IPS-20b (cell line): Measurements from ENCODE around the gene LRRC10B.

Experiments
- H3K27ac ChIP-seq: one replicate; pipeline ENCODE4 v1.5.1; 2013; ENCODE audit warnings: low read length
- H3K27me3 ChIP-seq: 2 replicates; pipeline ENCODE4 v1.6.1; 2013; ENCODE audit warnings: mild to moderate bottlenecking, low read length, inconsistent platforms; ENCODE audit not compliant: insufficient read depth
- H3K36me3 ChIP-seq: 2 replicates; pipeline ENCODE4 v1.6.1; 2013; ENCODE audit warnings: low read depth, mild to moderate bottlenecking, inconsistent platforms, low read length, moderate library complexity; ENCODE audit not compliant: insufficient read depth
- H3K4me1 ChIP-seq: 2 replicates; pipeline ENCODE4 v1.6.1; 2013; ENCODE audit warnings: mild to moderate bottlenecking, control low read depth, inconsistent platforms, low read length, moderate library complexity; ENCODE audit not compliant: insufficient read depth
- H3K4me3 ChIP-seq: 2 replicates; pipeline ENCODE4 v1.5.1; 2013; ENCODE audit warnings: mild to moderate bottlenecking, low read length, inconsistent platforms
- H3K9ac ChIP-seq: 2 replicates; pipeline ENCODE4 v1.6.1; 2013; ENCODE audit warnings: low read depth, mild to moderate bottlenecking, inconsistent platforms, low read length, moderate library complexity
- H3K9me3 ChIP-seq: 2 replicates; pipeline ENCODE4 v1.6.1; 2013; ENCODE audit warnings: mild to moderate bottlenecking, low read depth, low read length, inconsistent platforms; ENCODE audit not compliant: insufficient read depth

LRRC10B gene

DNA sequence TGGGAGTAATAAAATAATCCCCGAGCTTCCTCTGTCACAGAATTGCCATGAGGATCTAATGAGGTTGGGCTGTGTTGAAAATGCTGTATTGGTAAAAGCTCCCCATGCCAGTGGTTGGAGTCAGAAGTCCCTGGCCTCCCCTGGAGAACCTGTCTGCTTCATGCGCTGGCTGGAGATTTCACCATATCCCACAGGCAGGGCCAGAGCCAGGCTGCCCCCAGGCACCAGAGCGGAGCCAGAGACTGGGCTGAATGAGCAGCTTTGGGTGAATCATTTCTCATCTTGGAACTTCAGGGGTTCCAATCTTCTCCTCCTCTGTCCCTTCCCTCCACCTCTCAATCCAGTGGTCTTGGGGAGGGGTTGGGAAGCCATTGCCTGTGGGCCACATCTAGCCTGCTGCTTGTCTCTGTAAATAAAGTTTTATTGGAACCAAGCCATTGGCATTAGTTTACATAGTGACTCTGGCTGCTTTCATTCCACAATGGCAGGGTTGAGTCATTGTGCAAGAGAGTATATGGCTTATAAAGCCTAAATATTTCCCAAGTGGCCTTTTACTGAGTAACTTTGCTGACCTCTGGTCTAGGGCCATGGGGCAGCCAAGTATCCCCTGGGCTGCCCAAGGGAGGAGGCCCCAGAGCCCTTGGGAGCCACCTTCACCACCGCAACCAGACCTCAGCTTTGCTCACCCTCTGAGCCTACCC is 35.2 kb downstream of the LRRC10B start:
- no peak overlapping the region for H3K27ac ChIP-seq

DNA sequence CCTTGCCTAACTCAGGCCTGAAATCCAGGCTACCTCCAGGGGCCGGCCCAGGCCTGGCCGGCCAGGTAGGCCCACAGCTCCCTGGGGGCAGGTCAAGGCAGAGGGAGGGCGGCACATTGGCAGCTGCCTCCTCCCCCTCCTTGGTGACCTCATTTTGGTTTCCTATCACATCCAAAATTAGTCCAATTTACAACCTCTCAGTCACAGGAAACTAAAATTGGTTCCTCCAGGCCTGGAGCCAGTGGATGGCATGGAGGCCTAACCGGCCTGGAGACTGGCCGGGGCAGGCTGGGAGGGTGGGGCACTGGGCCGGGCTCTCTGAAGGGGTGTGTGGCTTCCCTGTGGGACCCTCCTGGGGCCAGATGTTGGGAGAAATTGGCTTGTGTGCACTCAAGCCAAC is 35.9 kb downstream of the LRRC10B start:
- Histone ChIP-seq H3K9ac (no peak overlapping the region), H3K27me3 (no peaks in the 10 kb centered on the region), H3K4me3 (no peak overlapping the region), H3K36me3 (no peaks in the 10 kb centered on the region), H3K4me1 (peaks cover 5% of the 10 kb centered on the region; the same call in 1 of the 2 replicates), H3K9me3 (no peaks in the 10 kb centered on the region), H3K27ac (no peak overlapping the region)

More for the DNA sequence above, 35.2 kb downstream of the LRRC10B start:
- Histone ChIP-seq H3K9me3 (no peaks in the 10 kb centered on the region), H3K4me1 (peaks cover 5% of the 10 kb centered on the region; the same call in 1 of the 2 replicates), H3K36me3 (no peaks in the 10 kb centered on the region), H3K9ac (no peak overlapping the region), H3K27me3 (no peaks in the 10 kb centered on the region), H3K4me3 (no peak overlapping the region)

DNA sequence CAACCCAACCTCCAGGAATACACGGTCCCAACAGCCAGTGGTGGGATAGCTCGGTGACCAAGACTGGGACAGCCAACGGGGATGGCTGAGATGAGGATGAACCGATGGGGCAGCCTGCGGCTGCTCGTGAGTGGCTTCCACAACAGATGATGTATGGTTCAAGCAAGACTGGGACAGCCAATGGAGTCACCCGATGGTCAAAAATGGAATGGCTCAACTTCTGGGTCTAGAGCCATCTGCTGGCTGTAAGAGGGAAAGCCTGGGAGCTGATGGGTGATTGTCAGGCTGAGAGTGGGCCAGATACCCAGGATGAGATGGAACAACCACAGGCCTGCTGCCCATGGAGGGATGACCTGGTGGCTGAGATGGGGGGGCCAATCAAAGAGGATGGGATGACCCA is 36.8 kb downstream of the LRRC10B start:
- Histone ChIP-seq H3K27ac (no peak overlapping the region), H3K9ac (no peak overlapping the region), H3K9me3 (no peaks in the 10 kb centered on the region), H3K36me3 (no peaks in the 10 kb centered on the region), H3K4me3 (no peak overlapping the region), H3K4me1 (peaks cover 5% of the 10 kb centered on the region; the same call in 1 of the 2 replicates), H3K27me3 (no peaks in the 10 kb centered on the region)

DNA sequence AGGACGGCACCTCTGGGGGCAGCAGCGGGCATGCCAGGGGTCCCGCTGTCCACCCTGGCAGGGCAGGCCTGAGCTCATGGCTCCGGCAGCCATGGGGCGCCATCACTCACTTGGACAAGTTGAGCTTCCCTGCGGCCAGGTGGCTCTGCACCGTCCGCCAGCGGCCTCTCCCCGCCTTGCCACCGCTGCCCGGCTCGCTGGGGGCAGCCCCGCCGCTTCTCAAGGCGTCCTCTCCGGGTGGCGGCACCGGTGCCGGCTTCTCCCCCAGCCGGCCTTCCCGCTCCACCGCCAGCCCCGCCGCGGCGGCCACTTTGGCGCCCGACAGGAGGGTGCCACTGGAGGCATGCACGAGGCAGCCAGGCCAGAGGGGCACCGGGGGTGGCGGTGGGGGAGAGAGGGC is 37.4 kb downstream of the LRRC10B start:
- Histone ChIP-seq H3K36me3 (no peaks in the 10 kb centered on the region), H3K27ac (no peak overlapping the region), H3K27me3 (no peaks in the 10 kb centered on the region), H3K9me3 (no peaks in the 10 kb centered on the region), H3K4me1 (peaks cover 5% of the 10 kb centered on the region; the same call in 1 of the 2 replicates), H3K9ac (no peak overlapping the region), H3K4me3 (no peak overlapping the region)

DNA sequence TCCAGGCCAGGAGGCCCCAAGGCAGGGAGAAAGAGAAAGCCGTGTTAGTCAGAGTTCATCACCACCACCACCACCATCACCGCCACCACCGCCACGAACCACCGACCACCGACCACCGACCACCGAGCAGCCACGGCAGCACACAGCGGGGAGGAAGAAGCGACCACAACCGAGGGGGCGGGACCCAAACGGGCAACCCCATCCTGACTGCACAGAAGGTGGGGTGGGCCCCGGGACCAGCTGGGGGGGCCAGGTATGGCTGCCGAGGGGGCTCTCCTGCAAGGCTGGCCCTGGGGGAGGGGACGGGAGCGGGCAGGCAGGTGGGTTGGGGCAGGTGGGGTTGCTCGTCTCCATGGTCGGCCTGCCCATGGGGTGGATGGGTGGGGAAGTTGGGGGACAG is 38.1 kb downstream of the LRRC10B start:
- H3K9me3 ChIP-seq, result no peaks in the 10 kb centered on the region
- H3K9ac ChIP-seq, result no peak overlapping the region
- no peak overlapping the region for H3K27ac ChIP-seq
- H3K27me3 ChIP-seq, result no peaks in the 10 kb centered on the region
- no peaks in the 10 kb centered on the region for H3K36me3 ChIP-seq
- no peak overlapping the region for H3K4me3 ChIP-seq
- peaks cover 5% of the 10 kb centered on the region; the same call in 1 of the 2 replicates for H3K4me1 ChIP-seq

DNA sequence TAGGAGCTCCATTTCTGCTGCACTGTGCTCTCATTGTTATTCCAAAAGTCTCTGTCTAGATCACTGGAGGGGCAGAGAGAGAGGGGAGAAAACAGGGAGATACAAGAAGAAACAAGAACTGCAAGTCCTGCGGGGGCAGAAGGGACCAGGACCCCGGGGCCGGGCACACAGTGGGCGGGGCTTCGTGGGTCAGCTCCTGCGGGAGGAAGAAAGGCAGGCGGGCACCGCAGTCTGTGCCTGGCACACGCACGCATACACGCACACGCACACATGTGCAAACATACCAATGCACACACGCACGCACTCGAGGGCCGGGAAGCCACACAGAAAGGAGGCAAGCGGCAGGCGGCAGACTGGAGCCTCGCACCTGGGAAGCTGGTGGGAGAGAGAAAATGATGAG is 38.7 kb downstream of the LRRC10B start:
- Histone ChIP-seq H3K4me1 (no peaks in the 10 kb centered on the region; the same call in 1 of the 2 replicates), H3K9ac (no peak overlapping the region), H3K27ac (no peak overlapping the region), H3K4me3 (no peak overlapping the region), H3K9me3 (no peaks in the 10 kb centered on the region), H3K27me3 (no peaks in the 10 kb centered on the region), H3K36me3 (no peaks in the 10 kb centered on the region)

DNA sequence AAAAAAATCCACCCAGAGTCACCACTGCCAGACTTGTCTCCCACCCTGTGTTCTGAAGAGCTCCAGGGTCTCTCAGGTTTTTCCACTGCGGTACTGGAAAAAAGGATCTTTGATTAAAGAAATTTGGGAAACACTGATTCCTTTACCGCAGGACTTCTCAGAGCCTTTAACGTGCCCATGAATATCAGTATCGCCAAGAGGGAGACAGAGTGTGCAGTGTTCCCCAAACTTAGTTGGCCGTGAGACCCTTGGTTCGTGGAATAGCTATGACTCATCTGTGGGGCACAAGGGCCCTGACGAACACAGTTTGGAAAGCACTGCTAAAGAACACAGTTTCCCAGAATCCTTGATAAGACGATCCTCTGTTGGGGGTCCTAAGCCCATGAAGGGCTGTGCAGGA is 40.6 kb downstream of the LRRC10B start:
- Histone ChIP-seq H3K4me3 (no peak overlapping the region), H3K27ac (no peak overlapping the region), H3K36me3 (no peaks in the 10 kb centered on the region), H3K9ac (no peak overlapping the region), H3K4me1 (no peaks in the 10 kb centered on the region), H3K27me3 (peaks cover 12% of the 10 kb centered on the region), H3K9me3 (no peaks in the 10 kb centered on the region)

DNA sequence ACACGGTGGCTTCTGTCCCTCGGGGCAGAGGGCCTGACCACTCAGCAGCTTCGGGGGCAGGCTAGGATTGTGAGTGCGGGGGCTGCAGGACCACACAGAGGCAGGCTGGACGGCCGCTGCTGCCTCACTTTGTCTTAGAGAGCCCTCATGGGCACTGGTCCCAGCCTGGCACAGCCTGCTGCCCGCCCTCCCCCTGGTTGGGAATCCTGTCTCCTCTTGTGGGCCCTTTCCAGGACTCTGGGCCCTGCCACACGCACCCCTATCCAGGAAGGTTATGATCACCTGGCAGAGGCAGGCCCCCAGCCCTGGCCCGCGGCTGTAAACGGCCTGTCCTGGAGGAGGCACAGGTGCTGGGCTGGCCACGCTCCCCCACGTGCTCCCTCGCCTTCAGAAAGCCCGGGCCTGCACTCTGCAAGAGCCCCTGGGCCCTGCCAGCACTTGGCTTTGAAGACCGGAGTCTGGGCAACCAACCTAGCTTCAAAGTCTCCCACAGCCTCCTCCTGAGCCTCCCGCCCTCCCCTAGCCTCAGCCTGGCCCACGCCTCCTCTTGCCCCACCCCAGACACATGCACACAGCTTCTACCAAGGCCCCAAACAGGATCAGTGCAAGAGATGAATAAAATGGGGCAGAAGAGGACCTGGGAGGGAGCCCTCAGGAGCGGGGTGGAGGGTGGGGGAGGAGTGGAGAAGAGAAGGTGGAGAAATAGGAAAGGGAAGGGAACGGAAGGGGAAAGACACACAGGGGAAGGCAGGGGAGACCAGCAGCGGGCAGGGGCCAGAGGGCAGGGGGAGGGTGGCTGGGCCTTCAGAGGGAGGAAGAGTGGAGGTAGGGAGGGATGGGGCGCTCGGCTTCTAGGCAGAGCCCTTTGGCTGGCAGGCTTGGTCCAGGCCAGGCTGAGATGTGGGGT is 41.4 kb downstream of the LRRC10B start:
- Histone ChIP-seq H3K9me3 (no peaks in the 10 kb centered on the region), H3K27me3 (peaks cover 19% of the 10 kb centered on the region), H3K27ac (no peak overlapping the region), H3K36me3 (no peaks in the 10 kb centered on the region), H3K4me3 (no peak overlapping the region), H3K9ac (no peak overlapping the region), H3K4me1 (no peaks in the 10 kb centered on the region)

DNA sequence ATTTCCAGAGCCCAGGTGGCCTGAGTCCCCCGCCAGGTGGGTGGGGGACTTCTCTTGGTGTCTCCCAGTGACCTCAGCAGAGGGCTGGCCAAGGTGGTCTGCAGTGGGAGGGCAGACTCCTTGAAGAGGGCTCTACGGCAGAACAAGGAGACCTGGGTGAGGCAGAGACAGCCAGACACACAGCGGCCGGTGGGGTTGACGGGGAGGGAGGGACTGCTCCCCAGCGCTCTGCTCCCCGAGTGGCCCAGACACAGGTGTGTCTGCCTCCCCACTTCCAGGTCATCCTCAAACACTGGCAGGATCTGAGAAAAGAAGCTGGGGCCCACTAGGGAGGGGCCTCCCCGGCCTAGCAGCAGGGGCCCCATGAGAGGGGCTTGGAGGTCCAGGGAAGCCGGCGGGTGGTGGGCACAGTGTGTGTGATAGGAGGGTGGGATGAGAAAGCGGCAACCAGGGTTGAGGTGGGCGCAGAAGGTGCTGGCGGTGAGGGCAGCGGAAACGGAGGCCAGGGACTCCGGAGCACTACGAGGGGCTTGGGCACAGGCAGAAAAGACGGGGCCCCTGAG is 42.2 kb downstream of the LRRC10B start:
- Histone ChIP-seq H3K9ac (no peak overlapping the region), H3K4me1 (no peaks in the 10 kb centered on the region)

DNA sequence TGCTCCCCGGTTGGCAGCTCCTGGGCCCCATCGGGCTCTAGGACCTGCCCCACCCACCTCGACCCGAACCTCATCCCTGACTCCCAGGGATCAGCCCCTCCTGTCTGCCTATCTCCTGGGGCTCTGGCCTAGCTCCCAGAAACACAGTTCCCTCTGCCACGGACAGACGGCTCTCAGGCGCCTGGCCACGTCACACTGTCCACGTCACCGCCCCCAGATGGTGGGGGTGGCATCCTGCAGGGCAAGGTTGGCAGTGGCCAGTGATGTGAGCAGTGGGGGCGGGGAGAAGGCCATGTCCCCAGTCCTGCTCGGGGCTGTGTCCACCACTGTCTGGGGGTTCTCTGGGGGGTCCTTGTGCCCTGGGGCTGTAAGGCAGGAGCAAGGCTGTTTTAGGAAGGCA is 43.1 kb downstream of the LRRC10B start:
- no peak overlapping the region for H3K9ac ChIP-seq
- H3K27ac ChIP-seq, result no peak overlapping the region
- peaks cover 36% of the 10 kb centered on the region for H3K27me3 ChIP-seq
- no peaks in the 10 kb centered on the region for H3K9me3 ChIP-seq
- no peak overlapping the region for H3K4me3 ChIP-seq
- no peaks in the 10 kb centered on the region for H3K4me1 ChIP-seq
- no peaks in the 10 kb centered on the region for H3K36me3 ChIP-seq

More for the DNA sequence above, 42.2 kb downstream of the LRRC10B start:
- H3K27ac ChIP-seq, result no peak overlapping the region
- H3K4me3 ChIP-seq, result no peak overlapping the region
- H3K9me3 ChIP-seq, result no peaks in the 10 kb centered on the region
- H3K27me3 ChIP-seq, result peaks cover 27% of the 10 kb centered on the region
- no peaks in the 10 kb centered on the region for H3K36me3 ChIP-seq

DNA sequence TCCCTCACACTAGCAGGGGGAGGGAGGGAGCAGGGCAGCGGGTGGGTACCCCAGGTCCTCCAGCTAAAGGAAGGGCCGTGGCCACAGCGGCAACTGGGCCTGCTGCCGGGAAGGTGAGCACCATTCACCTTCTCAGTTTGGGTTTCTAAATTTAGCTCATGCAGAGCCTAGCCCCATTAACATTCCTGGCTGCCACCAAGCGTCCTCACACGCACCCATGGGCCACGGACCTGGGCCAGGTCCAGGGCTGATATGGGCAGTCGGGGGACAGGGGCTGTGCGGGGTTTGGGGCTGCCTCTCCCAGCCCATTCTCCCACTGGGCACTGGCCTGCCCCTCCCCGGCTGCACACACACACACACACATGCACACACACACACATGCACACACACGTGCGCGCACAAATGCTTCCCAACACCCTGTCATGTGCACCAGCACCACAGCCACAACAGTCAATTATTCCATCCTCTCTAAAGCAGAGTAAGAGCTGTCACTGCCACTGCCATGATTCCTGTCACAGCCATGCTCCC is 43.6 kb downstream of the LRRC10B start:
- no peak overlapping the region for H3K9ac ChIP-seq
- no peak overlapping the region for H3K27ac ChIP-seq
- H3K4me1 ChIP-seq, result no peaks in the 10 kb centered on the region
- peaks cover 42% of the 10 kb centered on the region for H3K27me3 ChIP-seq
- no peaks in the 10 kb centered on the region for H3K36me3 ChIP-seq
- no peak overlapping the region for H3K4me3 ChIP-seq
- no peaks in the 10 kb centered on the region for H3K9me3 ChIP-seq
